K562 (cell line): Measurements from ENCODE around the gene DNAJC9. TPM values are rescaled to one million over a fixed set of nuclear protein-coding genes. Genes with fewer than 3 reads are reported as not detected.
A peak's percentile ranks its signal among the peaks of the same experiment; 100 is the strongest.

Source experiments
- BMI1 ChIP-seq: fragments of 150-350 bp; IDR thresholded peaks from 2 replicates; pipeline ENCODE4 v1.6.1; 2014; ENCODE audit warnings: low read length
- DMBX1 ChIP-seq: fragments of 250-450 bp; sonication (Bioruptor Pico); IDR thresholded peaks from 2 replicates; pipeline ENCODE4 v1.8.0; 2022; ENCODE audit warnings: inconsistent platforms, mild to moderate bottlenecking, moderate library complexity, borderline replicate concordance
- EP400 ChIP-seq: fragments of 450-650 bp; IDR thresholded peaks from 2 replicates; pipeline ENCODE4 v1.6.1; 2017; ENCODE audit warnings: antibody characterized with exemption, mild to moderate bottlenecking, moderate library complexity
- GTF2E2 ChIP-seq: fragments of 200-800 bp; sonication (Bioruptor generic); IDR thresholded peaks from 2 replicates; pipeline ENCODE4 v1.6.1; 2016; ENCODE audit warnings: missing genetic modification characterization, missing compliant biosample characterization
- HEY1 ChIP-seq: fragments of 250-450 bp; sonication (Bioruptor Pico); IDR thresholded peaks from 2 replicates; pipeline ENCODE4 v1.5.0; 2020; ENCODE audit warnings: mild to moderate bottlenecking, moderate library complexity, borderline replicate concordance
- HNRNPL ChIP-seq: fragments of 200-400 bp; formaldehyde crosslinking; IDR thresholded peaks from 2 replicates; pipeline ENCODE4 v1.6.1; 2017; ENCODE audit warnings: low read depth, mild to moderate bottlenecking, low read length
- KLF1 ChIP-seq: fragments of 450-650 bp; IDR thresholded peaks from 2 replicates; pipeline ENCODE4 v1.6.1; 2016; ENCODE audit warnings: missing genetic modification characterization, missing compliant biosample characterization
- NBN ChIP-seq: fragments of 450-650 bp; IDR thresholded peaks from 2 replicates; pipeline ENCODE4 v1.6.1; 2016; ENCODE audit warnings: low read depth, mild to moderate bottlenecking
- NFE2L1 ChIP-seq: fragments of 450-650 bp; IDR thresholded peaks from 2 replicates; pipeline ENCODE4 v1.6.1; 2016; ENCODE audit warnings: missing genetic modification characterization, low read depth, mild to moderate bottlenecking, missing compliant biosample characterization, moderate library complexity, borderline replicate concordance
- XRCC3 ChIP-seq: fragments of 450-650 bp; IDR thresholded peaks from 2 replicates; pipeline ENCODE4 v1.6.1; 2017; ENCODE audit warnings: mild to moderate bottlenecking, moderate library complexity
- ZFPM2 ChIP-seq: fragments of 250-450 bp; sonication (Bioruptor Pico); IDR thresholded peaks from 2 replicates; pipeline ENCODE4 v1.5.1; 2022; ENCODE audit warnings: mild to moderate bottlenecking
- ZFX ChIP-seq: sonication (generic); formaldehyde crosslinking; IDR thresholded peaks from 2 replicates; pipeline ENCODE4 v1.8.0; 2022; ENCODE audit warnings: mild to moderate bottlenecking, missing genetic modification reagents, moderate library complexity
- ZKSCAN1 ChIP-seq: fragments of 150-350 bp; IDR thresholded peaks from 2 replicates; pipeline ENCODE4 v1.6.1; 2016; ENCODE audit warnings: low read depth, low read length
- ZNF184 ChIP-seq: sonication (generic); formaldehyde crosslinking; IDR thresholded peaks from 2 replicates; pipeline ENCODE4 v1.5.0; 2020; ENCODE audit warnings: missing genetic modification reagents
- polyA plus RNA-seq, 8 experiments: library from polyadenylated mRNA; depleted of rRNA in 4 of 8; stranded (reverse) in 5 of 8; unstranded in 3 of 8; fragments of >200 nt; fragmentation: Nextera tagmentation in 2 of 8; fragmentation: Illumina TruSeq in 1 of 8; extraction: Ambion mirVana in 2 of 8; extraction: Trizol in 1 of 8; gene quantifications; 2 replicates each; pipeline versions ENCODE4 v1.2.1 to v1.2.3, GENCODE V29; 2011 to 2014; ENCODE audit warnings: inconsistent platforms in 1 of 8, missing spikeins in 1 of 8
- total RNA-seq, 7 experiments: library from RNA; depleted of rRNA in 6 of 7; stranded (reverse); fragments of >200 nt in 6 of 7; fragmentation: Illumina TruSeq in 2 of 7; extraction: Trizol in 2 of 7; gene quantifications; 2 replicates each; pipeline versions ENCODE4 v1.2.1 to v1.2.3, GENCODE V29; 2011 to 2021; ENCODE audit warnings: low replicate concordance in 1 of 7
- TF ChIP-seq, protein P1 (sequence below): fragments of 450-650 bp; IDR thresholded peaks from 2 replicates; pipeline ENCODE4 v1.6.1; 2017; ENCODE audit warnings: antibody characterized with exemption, mild to moderate bottlenecking
- TF ChIP-seq, protein P2 (sequence below): fragments of 250-450 bp; sonication (Bioruptor Pico); IDR thresholded peaks from 2 replicates; pipeline ENCODE4 v1.5.1; 2021; ENCODE audit warnings: mild to moderate bottlenecking
- TF ChIP-seq, protein P3 (sequence below): fragments of 450-650 bp; IDR thresholded peaks from 2 replicates; pipeline ENCODE4 v1.7.0; 2016; ENCODE audit warnings: borderline replicate concordance
- TF ChIP-seq, protein P4 (sequence below): fragments of 250-450 bp; sonication (Bioruptor Pico); IDR thresholded peaks from 2 replicates; pipeline ENCODE4 v1.8.0; 2022; ENCODE audit warnings: inconsistent platforms, mild to moderate bottlenecking, moderate library complexity, borderline replicate concordance
- TF ChIP-seq, protein P5 (sequence below), 2 experiments: fragments of 250-450 bp in 1 of 2; fragments of 450-650 bp in 1 of 2; sonication (Bioruptor Pico) in 1 of 2; IDR thresholded peaks; 2 replicates each; pipeline versions ENCODE4 v1.6.1 to v1.8.0; 2016 to 2021; ENCODE audit warnings: mild to moderate bottlenecking in 2 of 2, moderate library complexity in 2 of 2, missing compliant biosample characterization in 1 of 2, missing genetic modification characterization in 1 of 2

The DNAJC9 gene
- total and polyA plus RNA-seq, 9 of the 15 experiments (the other 6 are each of a cell fraction or from before 2014, with no cell fraction given) = 66.7 to 133 (median 102) TPM

DNA sequence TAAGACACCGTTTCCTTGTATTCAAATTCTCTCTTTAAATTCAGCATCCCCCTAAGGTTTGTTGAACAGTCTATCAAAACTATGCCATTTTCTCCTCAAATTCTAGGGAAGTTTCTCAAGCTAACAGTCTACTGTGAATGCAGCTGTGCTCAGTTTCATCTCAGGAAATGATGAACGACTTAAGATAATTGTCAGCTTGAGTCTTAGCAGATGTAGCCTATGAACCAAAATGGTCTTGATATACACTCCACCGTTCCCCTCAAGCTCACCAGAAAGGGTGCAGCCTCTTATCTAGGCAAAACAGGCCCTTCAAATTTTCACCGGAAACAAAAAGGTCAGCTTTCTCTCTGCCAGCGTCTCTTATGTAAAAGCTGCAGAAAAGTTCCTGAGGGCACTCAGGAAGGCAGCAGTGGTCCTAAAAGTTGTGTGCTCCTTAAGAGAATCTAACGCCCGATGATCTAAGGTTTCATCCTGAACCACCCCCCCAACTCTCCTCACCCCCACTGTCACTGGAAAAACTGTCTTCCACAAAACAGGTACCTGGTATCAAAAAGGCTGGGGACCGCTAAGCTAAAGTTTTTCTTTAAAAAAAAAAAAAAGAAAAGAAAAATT is 2.1 kb downstream of the DNAJC9 start (continued):
- TF ChIP-seq, protein P1, sequence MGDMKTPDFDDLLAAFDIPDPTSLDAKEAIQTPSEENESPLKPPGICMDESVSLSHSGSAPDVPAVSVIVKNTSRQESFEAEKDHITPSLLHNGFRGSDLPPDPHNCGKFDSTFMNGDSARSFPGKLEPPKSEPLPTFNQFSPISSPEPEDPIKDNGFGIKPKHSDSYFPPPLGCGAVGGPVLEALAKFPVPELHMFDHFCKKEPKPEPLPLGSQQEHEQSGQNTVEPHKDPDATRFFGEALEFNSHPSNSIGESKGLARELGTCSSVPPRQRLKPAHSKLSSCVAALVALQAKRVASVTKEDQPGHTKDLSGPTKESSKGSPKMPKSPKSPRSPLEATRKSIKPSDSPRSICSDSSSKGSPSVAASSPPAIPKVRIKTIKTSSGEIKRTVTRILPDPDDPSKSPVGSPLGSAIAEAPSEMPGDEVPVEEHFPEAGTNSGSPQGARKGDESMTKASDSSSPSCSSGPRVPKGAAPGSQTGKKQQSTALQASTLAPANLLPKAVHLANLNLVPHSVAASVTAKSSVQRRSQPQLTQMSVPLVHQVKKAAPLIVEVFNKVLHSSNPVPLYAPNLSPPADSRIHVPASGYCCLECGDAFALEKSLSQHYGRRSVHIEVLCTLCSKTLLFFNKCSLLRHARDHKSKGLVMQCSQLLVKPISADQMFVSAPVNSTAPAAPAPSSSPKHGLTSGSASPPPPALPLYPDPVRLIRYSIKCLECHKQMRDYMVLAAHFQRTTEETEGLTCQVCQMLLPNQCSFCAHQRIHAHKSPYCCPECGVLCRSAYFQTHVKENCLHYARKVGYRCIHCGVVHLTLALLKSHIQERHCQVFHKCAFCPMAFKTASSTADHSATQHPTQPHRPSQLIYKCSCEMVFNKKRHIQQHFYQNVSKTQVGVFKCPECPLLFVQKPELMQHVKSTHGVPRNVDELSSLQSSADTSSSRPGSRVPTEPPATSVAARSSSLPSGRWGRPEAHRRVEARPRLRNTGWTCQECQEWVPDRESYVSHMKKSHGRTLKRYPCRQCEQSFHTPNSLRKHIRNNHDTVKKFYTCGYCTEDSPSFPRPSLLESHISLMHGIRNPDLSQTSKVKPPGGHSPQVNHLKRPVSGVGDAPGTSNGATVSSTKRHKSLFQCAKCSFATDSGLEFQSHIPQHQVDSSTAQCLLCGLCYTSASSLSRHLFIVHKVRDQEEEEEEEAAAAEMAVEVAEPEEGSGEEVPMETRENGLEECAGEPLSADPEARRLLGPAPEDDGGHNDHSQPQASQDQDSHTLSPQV = peak; percentile 28; the same call in 1 of the 2 replicates
- TF ChIP-seq, protein P2, sequence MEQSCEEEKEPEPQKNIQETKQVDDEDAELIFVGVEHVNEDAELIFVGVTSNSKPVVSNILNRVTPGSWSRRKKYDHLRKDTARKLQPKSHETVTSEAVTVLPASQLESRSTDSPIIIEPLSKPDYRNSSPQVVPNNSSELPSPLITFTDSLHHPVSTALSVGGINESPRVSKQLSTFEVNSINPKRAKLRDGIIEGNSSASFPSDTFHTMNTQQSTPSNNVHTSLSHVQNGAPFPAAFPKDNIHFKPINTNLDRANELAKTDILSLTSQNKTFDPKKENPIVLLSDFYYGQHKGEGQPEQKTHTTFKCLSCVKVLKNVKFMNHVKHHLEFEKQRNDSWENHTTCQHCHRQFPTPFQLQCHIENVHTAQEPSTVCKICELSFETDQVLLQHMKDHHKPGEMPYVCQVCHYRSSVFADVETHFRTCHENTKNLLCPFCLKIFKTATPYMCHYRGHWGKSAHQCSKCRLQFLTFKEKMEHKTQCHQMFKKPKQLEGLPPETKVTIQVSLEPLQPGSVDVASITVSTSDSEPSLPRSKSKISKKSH = no peak
- TF ChIP-seq, protein P3, sequence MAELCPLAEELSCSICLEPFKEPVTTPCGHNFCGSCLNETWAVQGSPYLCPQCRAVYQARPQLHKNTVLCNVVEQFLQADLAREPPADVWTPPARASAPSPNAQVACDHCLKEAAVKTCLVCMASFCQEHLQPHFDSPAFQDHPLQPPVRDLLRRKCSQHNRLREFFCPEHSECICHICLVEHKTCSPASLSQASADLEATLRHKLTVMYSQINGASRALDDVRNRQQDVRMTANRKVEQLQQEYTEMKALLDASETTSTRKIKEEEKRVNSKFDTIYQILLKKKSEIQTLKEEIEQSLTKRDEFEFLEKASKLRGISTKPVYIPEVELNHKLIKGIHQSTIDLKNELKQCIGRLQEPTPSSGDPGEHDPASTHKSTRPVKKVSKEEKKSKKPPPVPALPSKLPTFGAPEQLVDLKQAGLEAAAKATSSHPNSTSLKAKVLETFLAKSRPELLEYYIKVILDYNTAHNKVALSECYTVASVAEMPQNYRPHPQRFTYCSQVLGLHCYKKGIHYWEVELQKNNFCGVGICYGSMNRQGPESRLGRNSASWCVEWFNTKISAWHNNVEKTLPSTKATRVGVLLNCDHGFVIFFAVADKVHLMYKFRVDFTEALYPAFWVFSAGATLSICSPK = no peak
- TF ChIP-seq GTF2E2 (no peak), ZKSCAN1 (peak; percentile 33; the same call in 1 of the 2 replicates), KLF1 (tag) (no peak), BMI1 (no peak), ZNF184 (no peak), HNRNPL (no peak), HEY1 (0 out of 2 replicates have a peak, but pooled peaks have one; percentile 59), EP400 (peak; percentile 54; the same call in 1 of the 2 replicates), XRCC3 (no peak), NBN (peak; percentile 95), ZFPM2 (CRISPR knock-in tag) (no peak), NFE2L1 (tag) (no peak), DMBX1 (CRISPR knock-in tag) (peak; percentile 84), ZFX (CRISPR knock-in tag) (no peak)
- TF ChIP-seq, protein P4, sequence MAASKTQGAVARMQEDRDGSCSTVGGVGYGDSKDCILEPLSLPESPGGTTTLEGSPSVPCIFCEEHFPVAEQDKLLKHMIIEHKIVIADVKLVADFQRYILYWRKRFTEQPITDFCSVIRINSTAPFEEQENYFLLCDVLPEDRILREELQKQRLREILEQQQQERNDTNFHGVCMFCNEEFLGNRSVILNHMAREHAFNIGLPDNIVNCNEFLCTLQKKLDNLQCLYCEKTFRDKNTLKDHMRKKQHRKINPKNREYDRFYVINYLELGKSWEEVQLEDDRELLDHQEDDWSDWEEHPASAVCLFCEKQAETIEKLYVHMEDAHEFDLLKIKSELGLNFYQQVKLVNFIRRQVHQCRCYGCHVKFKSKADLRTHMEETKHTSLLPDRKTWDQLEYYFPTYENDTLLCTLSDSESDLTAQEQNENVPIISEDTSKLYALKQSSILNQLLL (CRISPR knock-in tag) = no peak
- TF ChIP-seq, protein P5, sequence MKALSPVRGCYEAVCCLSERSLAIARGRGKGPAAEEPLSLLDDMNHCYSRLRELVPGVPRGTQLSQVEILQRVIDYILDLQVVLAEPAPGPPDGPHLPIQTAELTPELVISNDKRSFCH (CRISPR knock-in tag; IDR thresholded peaks at IDR 0.05) = no peak
- TF ChIP-seq, protein P5 (tag; IDR thresholded peaks at IDR 0.05) = peak; percentile 96
